ENCODE results near the gene UNC5CL. TPM values are rescaled to one million over a fixed set of nuclear protein-coding genes. Genes with fewer than 3 reads are reported as not detected.

Gene UNC5CL
- total RNA-seq, 1 experiment from 2014 or later = 0.81 TPM

DNA sequence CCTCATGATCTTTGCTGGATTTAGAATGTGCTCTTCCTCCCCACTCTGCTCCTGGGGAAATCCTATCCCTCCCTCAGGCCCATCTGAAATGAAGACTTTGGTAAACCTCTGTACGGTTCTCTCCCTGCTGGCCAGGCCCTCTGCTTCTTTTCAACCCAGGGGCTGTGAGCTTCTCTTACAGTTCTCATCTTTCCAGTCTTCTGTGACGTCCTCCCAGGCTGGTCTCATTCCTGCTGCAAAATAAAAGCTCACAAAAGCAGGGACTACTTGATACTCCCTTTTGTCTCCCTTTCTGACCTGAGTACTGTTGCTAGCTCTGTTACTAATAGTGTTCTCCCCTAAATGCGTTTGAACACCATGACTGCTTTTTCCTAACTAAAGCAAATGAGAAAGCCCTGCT, 46.3 kb downstream of the UNC5CL start:
- H3K27ac Mint-ChIP-seq = no peak overlapping the region; a peak in 1 of 7 replicates

More for the DNA sequence above, 46.3 kb downstream of the UNC5CL start:
- Histone ChIP-seq H3K4me1 (ENCODE audit: insufficient read depth, low read length) (peaks cover 6% of the 10 kb centered on the region; the same call in 1 of the 2 replicates), H4K8ac (replicated peaks; ENCODE audit: insufficient read length, low read depth, low read length) (no peak overlapping the region), H3K27me3 (ENCODE audit: insufficient read depth, low read length) (no peaks in the 10 kb centered on the region), H3K18ac (ENCODE audit: insufficient read length, low read depth, low read length) (no peak overlapping the region), H2BK15ac (ENCODE audit: low read depth, low read length) (no peak overlapping the region), H2AFZ (ENCODE audit: low read length) (no peak overlapping the region), H3K56ac (ENCODE audit: insufficient read length, low read depth, low read length) (no peak overlapping the region), H4K91ac (ENCODE audit: insufficient read length, low read depth, low read length) (no peak overlapping the region), H3K79me1 (ENCODE audit: insufficient read depth, low read depth, low read length, poor library complexity, severe bottlenecking) (no peaks in the 10 kb centered on the region), H4K20me1 (ENCODE audit: control insufficient read depth, insufficient read depth, insufficient read length) (no peaks in the 10 kb centered on the region), H3K9me3 (ENCODE audit: control insufficient read depth, low read depth, low read length) (no peaks in the 10 kb centered on the region), H3K27ac (ENCODE audit: insufficient read length, low read depth, low read length) (no peak overlapping the region), H3K9ac (ENCODE audit: extremely low read depth, insufficient read length, low read length) (no peak overlapping the region), H3T11ph (ENCODE audit: low read length) (no peak overlapping the region), H3K4me2 (ENCODE audit: insufficient read depth, insufficient read length, low read length) (no peak overlapping the region), H2BK120ac (ENCODE audit: low read depth, low read length, poor library complexity, severe bottlenecking) (no peak overlapping the region), H3K23me2 (ENCODE audit: insufficient read length, low read depth, low read length, poor library complexity, severe bottlenecking) (no peaks in the 10 kb centered on the region), H3K14ac (ENCODE audit: insufficient read depth, low read length) (no peak overlapping the region), H3K79me2 (ENCODE audit: insufficient read depth, low read length) (no peaks in the 10 kb centered on the region), H3K23ac (ENCODE audit: insufficient read length, low read depth, low read length) (no peak overlapping the region), H2BK5ac (ENCODE audit: insufficient read length, low read length) (no peak overlapping the region), H3K4ac (ENCODE audit: low read depth, low read length) (no peak overlapping the region), H2BK20ac (ENCODE audit: low read depth, low read length, poor library complexity, severe bottlenecking) (no peak overlapping the region), H4K5ac (ENCODE audit: insufficient read length, low read depth, low read length) (no peak overlapping the region), H2AK5ac (ENCODE audit: insufficient read length, low read length) (no peak overlapping the region), H2BK12ac (ENCODE audit: insufficient read length, low read depth, low read length) (no peak overlapping the region)
- Mint-ChIP-seq H3K27me3 (ENCODE audit: low read depth) (peaks cover 4% of the 10 kb centered on the region), H3K36me3 (ENCODE audit: insufficient read depth in 1 of 3, low read depth in 3 of 3) (0 out of 7 replicates have a peak, but pooled peaks cover 0 to 2% (median 0%) of the 10 kb centered on the region in 3 experiments), H3K9me3 (peaks cover 0 to 2% of the 10 kb centered on the region in 2 experiments; a peak in 1 of 5 replicates), H3K4me3 (no peak overlapping the region), H3K4me1 (peaks cover 33 to 38% of the 10 kb centered on the region in 2 experiments)
- no peak for TF ChIP-seq CTCF (conservative IDR thresholded peaks at IDR 0.05)
- no peak for DNase-seq
- no CpG with 5 or more reads among the region's 3 CpGs for WGBS (ENCODE audit: extremely low coverage, insufficient read length, low lambda C conversion rate)
